GM12878 (cell line): ENCODE results near the gene CT47A7.
"Not testable (repeated sequence)": the region's sequence is repeated elsewhere in the genome, so short reads cannot be mapped to it uniquely, and the experiment has no call there.

Source experiments
- CBX5 ChIP-seq: sonication (generic); IDR thresholded peaks from 2 replicates; pipeline ENCODE4 v1.6.1; 2016; ENCODE audit warnings: low read depth, moderate library complexity, mild to moderate bottlenecking, inconsistent platforms
- CEBPB ChIP-seq, 2 experiments: fragments of 150-350 bp in 1 of 2; IDR thresholded peaks; 2 replicates each; pipeline ENCODE4 v1.6.1; 2012 to 2014; ENCODE audit warnings: low read depth in 2 of 2, low read length in 2 of 2, borderline replicate concordance in 1 of 2, inconsistent platforms in 1 of 2
- EZH2 ChIP-seq: IDR thresholded peaks from 2 replicates; pipeline ENCODE4 v1.6.1; 2012; ENCODE audit warnings: low read depth, mild to moderate bottlenecking, control low read depth, inconsistent platforms, low read length, borderline replicate concordance; ENCODE audit not compliant: control insufficient read depth
- POLR2AphosphoS5 ChIP-seq: IDR thresholded peaks from 2 replicates; pipeline ENCODE4 v1.6.1; 2011; ENCODE audit warnings: mild to moderate bottlenecking, low read length, inconsistent platforms
- SPI1 ChIP-seq: IDR thresholded peaks from 2 replicates; pipeline ENCODE4 v1.6.1; 2011; ENCODE audit warnings: low read depth, mild to moderate bottlenecking, low read length, moderate library complexity, borderline replicate concordance; ENCODE audit not compliant: insufficient read depth
- TF ChIP-seq, protein P1 (sequence below), 3 experiments: IDR thresholded peaks in 2 of 3; conservative IDR thresholded peaks in 1 of 3; 2 replicates each; pipeline ENCODE4 v1.5.1; 2011; ENCODE audit warnings: low read depth in 3 of 3, low read length in 3 of 3, mild to moderate bottlenecking in 3 of 3, control low read depth in 2 of 3, moderate library complexity in 2 of 3, inconsistent platforms in 1 of 3, mixed read lengths in 1 of 3; ENCODE audit not compliant: control insufficient read depth in 2 of 3, insufficient read depth in 1 of 3; ENCODE audit errors: extremely low read depth in 1 of 3

DNA sequence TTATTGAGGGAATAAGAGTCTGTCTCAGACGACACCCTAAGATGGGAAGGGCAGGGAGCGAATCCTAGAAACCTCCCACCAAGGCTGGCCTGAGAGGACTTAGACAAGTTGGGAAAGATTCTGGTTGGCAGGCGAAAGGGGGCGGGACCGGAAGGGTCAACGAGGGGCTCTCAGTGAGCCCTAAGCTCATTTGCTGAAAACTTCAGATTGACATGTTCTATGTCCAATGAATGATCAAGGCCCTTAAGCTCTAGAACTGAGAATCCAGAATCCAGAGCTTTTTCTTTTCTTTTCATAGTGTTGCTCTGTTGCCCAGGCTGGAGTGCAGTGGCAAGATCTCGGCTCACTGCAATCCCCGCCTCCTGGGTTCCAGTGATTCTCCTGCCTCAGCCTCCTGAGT, 29.3 kb upstream of the CT47A7 start, which contains the start of gene CT47A1:
- not testable (repeated sequence) for TF ChIP-seq CBX5; EZH2; CEBPB (IDR thresholded peaks at IDR 0.05; ENCODE audit: borderline replicate concordance in 1 of 2, low read depth in 2 of 2, low read length in 2 of 2); POLR2AphosphoS5; SPI1
- TF ChIP-seq, protein P1, sequence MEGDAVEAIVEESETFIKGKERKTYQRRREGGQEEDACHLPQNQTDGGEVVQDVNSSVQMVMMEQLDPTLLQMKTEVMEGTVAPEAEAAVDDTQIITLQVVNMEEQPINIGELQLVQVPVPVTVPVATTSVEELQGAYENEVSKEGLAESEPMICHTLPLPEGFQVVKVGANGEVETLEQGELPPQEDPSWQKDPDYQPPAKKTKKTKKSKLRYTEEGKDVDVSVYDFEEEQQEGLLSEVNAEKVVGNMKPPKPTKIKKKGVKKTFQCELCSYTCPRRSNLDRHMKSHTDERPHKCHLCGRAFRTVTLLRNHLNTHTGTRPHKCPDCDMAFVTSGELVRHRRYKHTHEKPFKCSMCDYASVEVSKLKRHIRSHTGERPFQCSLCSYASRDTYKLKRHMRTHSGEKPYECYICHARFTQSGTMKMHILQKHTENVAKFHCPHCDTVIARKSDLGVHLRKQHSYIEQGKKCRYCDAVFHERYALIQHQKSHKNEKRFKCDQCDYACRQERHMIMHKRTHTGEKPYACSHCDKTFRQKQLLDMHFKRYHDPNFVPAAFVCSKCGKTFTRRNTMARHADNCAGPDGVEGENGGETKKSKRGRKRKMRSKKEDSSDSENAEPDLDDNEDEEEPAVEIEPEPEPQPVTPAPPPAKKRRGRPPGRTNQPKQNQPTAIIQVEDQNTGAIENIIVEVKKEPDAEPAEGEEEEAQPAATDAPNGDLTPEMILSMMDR (IDR thresholded peaks at IDR 0.05 in 2 of 3, conservative IDR thresholded peaks at IDR 0.05 in 1 of 3; ENCODE audit: control insufficient read depth in 2 of 3, extremely low read depth in 1 of 3, insufficient read depth in 1 of 3, low read depth in 3 of 3, low read length in 3 of 3) = not testable (repeated sequence)
